SK-N-SH treated with all-trans-retinoic acid at 6 μM for 48 hours (cell line): ENCODE measurements around the gene BBS9.

Experiments
- ATAC-seq: fragments of 200-7000 bp; cut with Tn5 transposase; 3 replicates; pipeline ENCODE4 v1.9.1; 2020; ENCODE audit warnings: mild to moderate bottlenecking, moderate library complexity
- ARNTL ChIP-seq: fragments of 450-650 bp; formaldehyde crosslinking; IDR thresholded peaks from 2 replicates; pipeline ENCODE4 v1.5.0; 2020; ENCODE audit warnings: low read depth, mild to moderate bottlenecking, moderate library complexity, borderline replicate concordance
- BACH2 ChIP-seq: fragments of 250-450 bp; sonication (Bioruptor Pico); IDR thresholded peaks from 2 replicates; pipeline ENCODE4 v1.9.0; 2021; ENCODE audit warnings: mild to moderate bottlenecking, borderline replicate concordance
- CREB5 ChIP-seq: fragments of 250-450 bp; sonication (Bioruptor Pico); IDR thresholded peaks from 2 replicates; pipeline ENCODE4 v1.5.1; 2020; ENCODE audit warnings: low read depth, mild to moderate bottlenecking, moderate library complexity
- CSDC2 ChIP-seq: fragments of 250-450 bp; sonication (Bioruptor Pico); IDR thresholded peaks from 2 replicates; pipeline ENCODE4 v1.5.0; 2020; ENCODE audit warnings: mild to moderate bottlenecking, moderate library complexity
- ESRRG ChIP-seq: fragments of 250-450 bp; sonication (Bioruptor Pico); IDR thresholded peaks from 2 replicates; pipeline ENCODE4 v1.6.1; 2021; ENCODE audit warnings: mild to moderate bottlenecking
- GLIS3 ChIP-seq: fragments of 250-450 bp; sonication (Bioruptor Pico); IDR thresholded peaks from 2 replicates; pipeline ENCODE4 v1.5.0; 2020; ENCODE audit warnings: mild to moderate bottlenecking, moderate library complexity
- ISL1 ChIP-seq: fragments of 250-450 bp; sonication (Bioruptor Pico); IDR thresholded peaks from 2 replicates; pipeline ENCODE4 v2.1.2; 2022; ENCODE audit warnings: mild to moderate bottlenecking, moderate library complexity
- OSR1 ChIP-seq: fragments of 250-450 bp; sonication (Bioruptor Pico); IDR thresholded peaks from 2 replicates; pipeline ENCODE4 v1.8.0; 2022; ENCODE audit warnings: moderate library complexity, mild to moderate bottlenecking, inconsistent platforms
- POU6F1 ChIP-seq: fragments of 250-450 bp; sonication (Bioruptor Pico); IDR thresholded peaks from 2 replicates; pipeline ENCODE4 v1.8.0; 2021; ENCODE audit warnings: low read depth, mild to moderate bottlenecking, moderate library complexity, borderline replicate concordance
- PPARA ChIP-seq: fragments of 250-450 bp; sonication (Bioruptor Pico); IDR thresholded peaks from 2 replicates; pipeline ENCODE4 v1.5.0; 2020; ENCODE audit warnings: mild to moderate bottlenecking, borderline replicate concordance
- SNAI2 ChIP-seq: fragments of 250-450 bp; sonication (Bioruptor Pico); IDR thresholded peaks from 2 replicates; pipeline ENCODE4 v1.5.0; 2020; ENCODE audit warnings: mild to moderate bottlenecking, moderate library complexity
- TCF4 ChIP-seq: fragments of 250-450 bp; sonication (Bioruptor Pico); IDR thresholded peaks from 2 replicates; pipeline ENCODE4 v1.8.0; 2021; ENCODE audit warnings: mild to moderate bottlenecking, moderate library complexity, borderline replicate concordance
- TOX ChIP-seq: fragments of 250-450 bp; sonication (Bioruptor Pico); IDR thresholded peaks from 2 replicates; pipeline ENCODE4 v1.8.0; 2021; ENCODE audit warnings: mild to moderate bottlenecking, moderate library complexity, borderline replicate concordance
- TSHZ2 ChIP-seq: fragments of 250-450 bp; sonication (Bioruptor Pico); IDR thresholded peaks from 2 replicates; pipeline ENCODE4 v1.5.0; 2020; ENCODE audit warnings: mild to moderate bottlenecking, moderate library complexity
- ZC3H10 ChIP-seq: fragments of 250-450 bp; sonication (Bioruptor Pico); IDR thresholded peaks from 2 replicates; pipeline ENCODE4 v1.5.1; 2021; ENCODE audit warnings: mild to moderate bottlenecking, moderate library complexity
- ZFP3 ChIP-seq: fragments of 250-450 bp; sonication (Bioruptor Pico); IDR thresholded peaks from 2 replicates; pipeline ENCODE4 v1.5.0; 2020; ENCODE audit warnings: mild to moderate bottlenecking, moderate library complexity
- ZFP30 ChIP-seq: fragments of 450-650 bp; formaldehyde crosslinking; IDR thresholded peaks from 2 replicates; pipeline ENCODE4 v1.5.0; 2022; ENCODE audit warnings: mild to moderate bottlenecking, moderate library complexity
- ZNF8 ChIP-seq: fragments of 450-650 bp; formaldehyde crosslinking; IDR thresholded peaks from 2 replicates; pipeline ENCODE4 v1.5.0; 2020; ENCODE audit warnings: mild to moderate bottlenecking, moderate library complexity
- TF ChIP-seq, protein P1 (sequence below): fragments of 250-450 bp; sonication (Bioruptor Pico); IDR thresholded peaks from 2 replicates; pipeline ENCODE4 v1.5.1; 2021; ENCODE audit warnings: mild to moderate bottlenecking, moderate library complexity

Gene BBS9

GRCh38 chr7:33325754-33326484, 196.6 kb downstream of the BBS9 start:
- no peak for ATAC-seq
- TF ChIP-seq TOX: no peak
- TF ChIP-seq, protein P1, sequence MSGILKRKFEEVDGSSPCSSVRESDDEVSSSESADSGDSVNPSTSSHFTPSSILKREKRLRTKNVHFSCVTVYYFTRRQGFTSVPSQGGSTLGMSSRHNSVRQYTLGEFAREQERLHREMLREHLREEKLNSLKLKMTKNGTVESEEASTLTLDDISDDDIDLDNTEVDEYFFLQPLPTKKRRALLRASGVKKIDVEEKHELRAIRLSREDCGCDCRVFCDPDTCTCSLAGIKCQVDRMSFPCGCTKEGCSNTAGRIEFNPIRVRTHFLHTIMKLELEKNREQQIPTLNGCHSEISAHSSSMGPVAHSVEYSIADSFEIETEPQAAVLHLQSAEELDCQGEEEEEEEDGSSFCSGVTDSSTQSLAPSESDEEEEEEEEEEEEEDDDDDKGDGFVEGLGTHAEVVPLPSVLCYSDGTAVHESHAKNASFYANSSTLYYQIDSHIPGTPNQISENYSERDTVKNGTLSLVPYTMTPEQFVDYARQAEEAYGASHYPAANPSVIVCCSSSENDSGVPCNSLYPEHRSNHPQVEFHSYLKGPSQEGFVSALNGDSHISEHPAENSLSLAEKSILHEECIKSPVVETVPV: no peak
- no peak for TF ChIP-seq ARNTL (CRISPR knock-in tag)
- TF ChIP-seq ESRRG (CRISPR knock-in tag): no peak
- no peak for TF ChIP-seq TCF4 (CRISPR knock-in tag)

- ATAC-seq: no peak
- TF ChIP-seq OSR1 (CRISPR knock-in tag) (no peak), POU6F1 (CRISPR knock-in tag) (no peak)
Measured at GRCh38 chr7:33326485-33326848, 197.1 kb downstream of the BBS9 start.

- ATAC-seq: no peak
- TF ChIP-seq, protein P1: no peak
- TF ChIP-seq OSR1 (CRISPR knock-in tag) (no peak), PPARA (no peak), BACH2 (CRISPR knock-in tag) (no peak)
Measured at GRCh38 chr7:33327427-33327826, 198.1 kb downstream of the BBS9 start.

DNA sequence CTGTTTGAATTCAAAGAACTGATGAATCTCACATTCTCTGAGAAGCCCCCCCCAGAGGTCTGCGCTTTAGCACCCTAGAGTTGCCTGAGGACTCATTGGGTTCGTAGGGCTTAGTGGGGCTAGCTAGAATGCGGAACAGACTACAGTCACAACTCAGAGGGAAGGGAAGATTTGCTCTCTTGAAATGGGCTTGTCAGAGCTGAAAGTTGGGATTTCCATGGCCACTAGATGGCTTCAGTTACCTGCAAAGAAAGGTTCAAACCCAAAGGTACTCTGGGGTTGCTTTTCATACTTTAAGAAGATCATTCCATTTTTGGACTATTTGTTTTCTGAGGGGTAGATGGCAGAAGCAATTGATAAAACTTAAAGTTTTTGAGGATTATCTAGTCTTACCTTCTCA, 205.0 kb downstream of the BBS9 start:
- ATAC-seq: peak; percentile 72
- TF ChIP-seq ZNF8 (CRISPR knock-in tag): no peak
- TF ChIP-seq TSHZ2 (CRISPR knock-in tag): no peak
- TF ChIP-seq ISL1 (CRISPR knock-in tag): no peak
- no peak for TF ChIP-seq CSDC2 (CRISPR knock-in tag)
- no peak for TF ChIP-seq ZC3H10 (CRISPR knock-in tag)
- TF ChIP-seq POU6F1 (CRISPR knock-in tag): no peak
- TF ChIP-seq TOX: no peak
- TF ChIP-seq SNAI2 (CRISPR knock-in tag): no peak
- TF ChIP-seq ZFP30 (CRISPR knock-in tag): no peak
- no peak for TF ChIP-seq GLIS3 (CRISPR knock-in tag)
- TF ChIP-seq CREB5 (CRISPR knock-in tag): no peak
- TF ChIP-seq, protein P1: no peak
- no peak for TF ChIP-seq ESRRG (CRISPR knock-in tag)
- no peak for TF ChIP-seq ZFP3 (CRISPR knock-in tag)
- TF ChIP-seq BACH2 (CRISPR knock-in tag): no peak
